Measurements from ENCODE around the gene TNFRSF13B.

GRCh38 chr17:16954521-16954920 is 17.4 kb downstream of the TNFRSF13B start:
- TF ChIP-seq CTCF (IDR thresholded peaks at IDR 0.05) (no peak), POLR2A (IDR thresholded peaks at IDR 0.05) (no peak)

Measured in uterus (tissue), 2 donors.